H1 (cell line): ENCODE data around the gene ZNF407. TPM values are rescaled to one million over a fixed set of nuclear protein-coding genes. Genes with fewer than 3 reads are reported as not detected.

Source experiments
- CTCF ChIA-PET: fragments of 300-600 bp; sonication (Branson Sonifier 250); formaldehyde crosslinking; loops from one replicate; lab custom pipeline; 2021; ENCODE audit not compliant: partially characterized antibody; lab: Charles Lee
- POLR2A ChIA-PET: fragments of 300-600 bp; sonication (Branson Sonifier 250); formaldehyde crosslinking; loops from one replicate; lab custom pipeline; 2021; ENCODE audit warnings: inconsistent platforms; ENCODE audit not compliant: partially characterized antibody; lab: Charles Lee
- DNase-seq, 2 experiments: peaks; one replicate each; pipeline versions ENCODE4 v3.0.0 to v3.0.0-alpha.2; 2010 to 2022; ENCODE audit warnings: low spot score in 2 of 2, low read depth in 1 of 2, mixed read lengths in 1 of 2
- FAIRE-seq: peaks from 2 replicates; lab custom pipeline; 2011; peaks lifted over from hg19 to GRCh38; lab: Jason Lieb, UNC
- H2AFZ ChIP-seq: 2 replicates; pipeline ENCODE4 v1.8.1; 2012; ENCODE audit warnings: low read length, inconsistent platforms
- H2AK5ac ChIP-seq: 2 replicates; pipeline ENCODE4 v1.6.1; 2013; ENCODE audit warnings: low read depth, low read length
- H2BK120ac ChIP-seq: replicated peaks from 2 replicates; pipeline ENCODE3; 2013; ENCODE audit warnings: low read depth, low read length, inconsistent platforms
- H2BK12ac ChIP-seq: 2 replicates; pipeline ENCODE4 v1.6.1; 2013; ENCODE audit warnings: low read depth, low read length
- H2BK15ac ChIP-seq: 2 replicates; pipeline ENCODE4 v1.6.1; 2013; ENCODE audit warnings: low read length
- H2BK20ac ChIP-seq: 2 replicates; pipeline ENCODE4 v1.6.1; 2013; ENCODE audit warnings: low read length
- H2BK5ac ChIP-seq: 2 replicates; pipeline ENCODE4 v1.6.1; 2013; ENCODE audit warnings: low read depth, low read length
- H3K14ac ChIP-seq: 2 replicates; pipeline ENCODE4 v1.6.1; 2013; ENCODE audit warnings: inconsistent platforms; ENCODE audit not compliant: insufficient read length
- H3K18ac ChIP-seq: 2 replicates; pipeline ENCODE4 v1.6.1; 2013; ENCODE audit warnings: low read length; ENCODE audit errors: extremely low read depth
- H3K23ac ChIP-seq: 2 replicates; pipeline ENCODE4 v1.6.1; 2013; ENCODE audit warnings: inconsistent platforms; ENCODE audit not compliant: insufficient read length
- H3K23me2 ChIP-seq: 2 replicates; pipeline ENCODE4 v1.6.1; 2013; ENCODE audit warnings: low read depth, low read length
- H3K27ac ChIP-seq: 2 replicates; pipeline ENCODE4 v1.6.1; 2011; ENCODE audit warnings: low read depth, low read length, inconsistent platforms
- H3K27me3 ChIP-seq, 4 experiments: replicated peaks in 1 of 4; 1 replicate in 1 of 4; 2 replicates in 3 of 4; pipeline versions ENCODE4 v1.6.1 to v1.8.1; 2011 to 2013; ENCODE audit warnings: low read length in 3 of 4, mild to moderate bottlenecking in 3 of 4, inconsistent platforms in 2 of 4, mixed read lengths in 2 of 4, moderate library complexity in 1 of 4; ENCODE audit not compliant: control insufficient read depth in 3 of 4, insufficient read depth in 3 of 4; ENCODE audit errors: extremely low read depth in 1 of 4
- H3K36me3 ChIP-seq, 4 experiments: 2 replicates each; pipeline versions ENCODE4 v1.6.1 to v1.8.1; 2011 to 2013; ENCODE audit warnings: mild to moderate bottlenecking in 4 of 4, low read length in 3 of 4, moderate library complexity in 2 of 4, control low read depth in 1 of 4, inconsistent platforms in 1 of 4; ENCODE audit not compliant: insufficient read depth in 4 of 4, control insufficient read depth in 2 of 4
- H3K4ac ChIP-seq: replicated peaks from 2 replicates; pipeline ENCODE3; 2013; ENCODE audit warnings: low read length, low read depth, mixed read lengths, inconsistent platforms; ENCODE audit not compliant: insufficient read length
- H3K4me1 ChIP-seq, 4 experiments: replicated peaks in 1 of 4; 1 replicate in 1 of 4; 2 replicates in 3 of 4; pipeline versions ENCODE4 v1.6.1 to v1.8.1; 2011 to 2013; ENCODE audit warnings: low read length in 3 of 4, inconsistent platforms in 2 of 4, mixed read lengths in 1 of 4; ENCODE audit not compliant: insufficient read depth in 4 of 4, control insufficient read depth in 3 of 4
- H3K4me2 ChIP-seq, 2 experiments: 2 replicates each; pipeline versions ENCODE4 v1.6.1 to v1.8.1; 2011 to 2013; ENCODE audit warnings: low read depth in 2 of 2, low read length in 2 of 2, control low read depth in 1 of 2, inconsistent platforms in 1 of 2, mild to moderate bottlenecking in 1 of 2; ENCODE audit not compliant: insufficient read depth in 1 of 2
- H3K4me3 ChIP-seq, 4 experiments: fragments of 200-600, 300-600 bp in 1 of 4; sonication (generic), shearing (Covaris generic), sonication (Bioruptor Twin) in 1 of 4; 2 replicates each; pipeline versions ENCODE4 v1.5.1 to v1.8.1; 2011 to 2016; ENCODE audit warnings: low read length in 4 of 4, low read depth in 3 of 4, control low read depth in 2 of 4, inconsistent platforms in 2 of 4, mild to moderate bottlenecking in 2 of 4, mixed read lengths in 1 of 4, moderate library complexity in 1 of 4; ENCODE audit not compliant: insufficient read depth in 2 of 4; ENCODE audit errors: extremely low read depth in 1 of 4
- H3K56ac ChIP-seq: replicated peaks from 2 replicates; pipeline ENCODE3; 2013; ENCODE audit warnings: low read depth, mild to moderate bottlenecking, mixed read lengths, low read length, inconsistent platforms; ENCODE audit not compliant: insufficient read length
- H3K79me1 ChIP-seq: 2 replicates; pipeline ENCODE4 v1.6.1; 2013; ENCODE audit warnings: low read depth, low read length, control low read depth
- H3K79me2 ChIP-seq, 2 experiments: 2 replicates each; pipeline versions ENCODE4 v1.6.1 to v1.8.1; 2012 to 2013; ENCODE audit warnings: low read length in 2 of 2, mild to moderate bottlenecking in 2 of 2, inconsistent platforms in 1 of 2; ENCODE audit not compliant: insufficient read depth in 2 of 2, control insufficient read depth in 1 of 2
- H3K9ac ChIP-seq, 4 experiments: replicated peaks in 1 of 4; 1 replicate in 1 of 4; 2 replicates in 3 of 4; pipeline versions ENCODE4 v1.6.1 to v1.8.1; 2011 to 2013; ENCODE audit warnings: low read depth in 3 of 4, low read length in 3 of 4, control low read depth in 2 of 4, mild to moderate bottlenecking in 2 of 4, moderate library complexity in 2 of 4, inconsistent platforms in 1 of 4; ENCODE audit errors: extremely low read depth in 1 of 4
- H3K9me3 ChIP-seq, 2 experiments: 2 replicates each; pipeline versions ENCODE4 v1.6.1 to v1.8.1; 2012 to 2013; ENCODE audit warnings: mild to moderate bottlenecking in 2 of 2, moderate library complexity in 2 of 2, control low read depth in 1 of 2, inconsistent platforms in 1 of 2, low read depth in 1 of 2, low read length in 1 of 2, mixed read lengths in 1 of 2; ENCODE audit not compliant: insufficient read depth in 2 of 2
- H4K20me1 ChIP-seq, 2 experiments: replicated peaks in 1 of 2; 2 replicates each; pipeline versions ENCODE3 to v1.8.1; 2011 to 2013; ENCODE audit warnings: inconsistent platforms in 2 of 2, low read length in 2 of 2, mild to moderate bottlenecking in 1 of 2; ENCODE audit not compliant: insufficient read depth in 2 of 2, control insufficient read depth in 1 of 2
- H4K5ac ChIP-seq: 2 replicates; pipeline ENCODE4 v1.6.1; 2013; ENCODE audit warnings: low read length, low read depth, mixed read lengths, inconsistent platforms; ENCODE audit not compliant: insufficient read length
- H4K8ac ChIP-seq: 2 replicates; pipeline ENCODE4 v1.8.0; 2013; ENCODE audit warnings: mild to moderate bottlenecking, moderate library complexity, low read length, inconsistent platforms; ENCODE audit not compliant: insufficient read depth; ENCODE audit errors: extremely low read depth
- H4K91ac ChIP-seq: replicated peaks from 2 replicates; pipeline ENCODE3; 2013; ENCODE audit warnings: low read length, mixed read lengths, inconsistent platforms; ENCODE audit not compliant: insufficient read length
- CTBP2 ChIP-seq: IDR thresholded peaks from 2 replicates; pipeline ENCODE4 v1.7.0; 2011; ENCODE audit warnings: borderline replicate concordance, mild to moderate bottlenecking, moderate library complexity, mixed read lengths, low read length; ENCODE audit not compliant: insufficient read depth, insufficient read length
- EGR1 ChIP-seq: IDR thresholded peaks from 2 replicates; pipeline ENCODE4 v1.6.1; 2011; ENCODE audit warnings: low read depth, low read length, borderline replicate concordance
- EZH2 ChIP-seq: fragments of 200-600 bp; sonication (generic); IDR thresholded peaks from 2 replicates; pipeline ENCODE4 v1.7.1; 2012; ENCODE audit warnings: low read depth, mild to moderate bottlenecking, moderate library complexity, low read length, inconsistent platforms; ENCODE audit not compliant: severe bottlenecking
- FOSL1 ChIP-seq: IDR thresholded peaks from 2 replicates; pipeline ENCODE4 v1.6.1; 2011; ENCODE audit warnings: mild to moderate bottlenecking, low read depth, low read length, moderate library complexity; ENCODE audit not compliant: insufficient read depth
- JUN ChIP-seq: IDR thresholded peaks from 2 replicates; pipeline ENCODE4 v1.6.1; 2011; ENCODE audit warnings: low read depth, mild to moderate bottlenecking, improper control_type of control experiment, low read length
- NRF1 ChIP-seq: IDR thresholded peaks from 2 replicates; pipeline ENCODE4 v1.6.1; 2011; ENCODE audit warnings: mild to moderate bottlenecking, low read depth, low read length, improper control_type of control experiment
- POLR2A ChIP-seq, 2 experiments: IDR thresholded peaks; 1 replicate in 1 of 2; 2 replicates in 1 of 2; pipeline ENCODE4 v1.6.1; 2011; ENCODE audit warnings: low read depth in 2 of 2, low read length in 2 of 2, mild to moderate bottlenecking in 2 of 2; ENCODE audit errors: control extremely low read depth in 1 of 2
- POU5F1 ChIP-seq: IDR thresholded peaks from 2 replicates; pipeline ENCODE4 v1.6.1; 2011; ENCODE audit warnings: low read depth, mild to moderate bottlenecking, low read length, moderate library complexity
- RFX5 ChIP-seq: IDR thresholded peaks from 2 replicates; pipeline ENCODE4 v1.6.1; 2011; ENCODE audit warnings: low read depth, low read length, improper control_type of control experiment, borderline replicate concordance
- TAF1 ChIP-seq: IDR thresholded peaks from 2 replicates; pipeline ENCODE4 v1.6.1; 2011; ENCODE audit warnings: mild to moderate bottlenecking, low read depth, low read length
- ZNF274 ChIP-seq: IDR thresholded peaks from 2 replicates; pipeline ENCODE4 v1.7.0; 2012; ENCODE audit warnings: low read length, borderline replicate concordance; ENCODE audit errors: extremely low read depth
- WGBS, 2 experiments: shearing (Covaris generic) in 1 of 2; methylation state at CpG; one replicate each; pipeline versions ENCODE4 v1.1.6 to v1.1.7; 2013 to 2015; ENCODE audit warnings: low lambda C conversion rate in 2 of 2, mixed read lengths in 2 of 2, inconsistent platforms in 1 of 2, low coverage in 1 of 2, missing lambda C conversion rate in 1 of 2; ENCODE audit not compliant: insufficient replicate concordance in 2 of 2, insufficient coverage in 1 of 2, insufficient read length in 1 of 2; ENCODE audit errors: extremely low coverage in 1 of 2, missing lambda C conversion rate in 1 of 2; 5-methylcytosine and 5-hydroxymethylcytosine counted together
- polyA plus RNA-seq, 7 experiments: library from polyadenylated mRNA; depleted of rRNA in 3 of 7; stranded (reverse) in 5 of 7; unstranded in 2 of 7; fragments of >200 nt in 5 of 7; fragments of 200-250 nt in 2 of 7; gene quantifications; 1 replicate in 5 of 7; 2 replicates in 1 of 7; 4 replicates in 1 of 7; pipeline versions ENCODE4 v1.2.1 to v1.2.3, GENCODE V29; 2011 to 2013; ENCODE audit warnings: missing spikeins in 2 of 7, mixed read lengths in 2 of 7
- total RNA-seq: library from RNA; stranded (reverse); fragmentation: NEBNext Ultra II Directional; extraction: Animal tissue kit (Norgen Biotek cat#: 25700); gene quantifications from 2 replicates; pipeline ENCODE4 v1.2.1, GENCODE V29; 2021
- TF ChIP-seq, protein P1 (sequence below): IDR thresholded peaks from 2 replicates; pipeline ENCODE4 v1.6.1; 2012; ENCODE audit warnings: low read length, inconsistent platforms

ZNF407 gene
- total and polyA plus RNA-seq, 2 of the 8 experiments (the other 6 are each of a cell fraction or from before 2014, with no cell fraction given) = 1.5 to 6.8 TPM

DNA sequence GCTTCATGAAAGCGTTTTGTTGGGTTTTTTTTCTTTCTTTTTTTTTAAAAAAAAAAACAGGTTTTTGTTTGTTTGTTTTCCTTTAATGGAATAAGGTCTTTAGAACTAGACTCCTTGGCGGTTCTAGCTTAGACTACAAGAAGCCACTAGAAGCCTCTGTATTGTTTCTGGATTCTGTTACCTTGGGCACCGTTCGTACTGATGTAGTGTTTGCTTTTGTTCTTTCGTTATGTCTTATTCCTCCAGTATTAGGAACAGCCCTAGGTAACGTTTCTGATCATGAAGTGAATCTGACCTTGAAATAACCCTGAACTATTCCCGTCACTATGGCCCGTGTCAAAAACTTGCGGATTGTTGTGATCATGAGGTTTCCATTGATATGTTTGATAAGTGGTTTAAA, 446.6 kb downstream of the ZNF407 start:
- Histone ChIP-seq H3K27ac (no peak overlapping the region), H4K5ac (no peak overlapping the region), H3K4me3 (no peak overlapping the region), H3K4me2 (no peak overlapping the region), H3K14ac (no peak overlapping the region), H3K36me3 (no peaks in the 10 kb centered on the region)
- FAIRE-seq (no peak), DNase-seq (no peak)
- TF ChIP-seq POU5F1 (no peak), TAF1 (no peak), EZH2 (no peak), ZNF274 (no peak), EGR1 (no peak), POLR2A (IDR thresholded peaks at IDR 0.05; ENCODE audit: control extremely low read depth in 1 of 2, low read depth in 2 of 2, low read length in 2 of 2) (no peak), JUN (no peak), CTBP2 (no peak), NRF1 (no peak), RFX5 (no peak), FOSL1 (no peak)
- TF ChIP-seq, protein P1, sequence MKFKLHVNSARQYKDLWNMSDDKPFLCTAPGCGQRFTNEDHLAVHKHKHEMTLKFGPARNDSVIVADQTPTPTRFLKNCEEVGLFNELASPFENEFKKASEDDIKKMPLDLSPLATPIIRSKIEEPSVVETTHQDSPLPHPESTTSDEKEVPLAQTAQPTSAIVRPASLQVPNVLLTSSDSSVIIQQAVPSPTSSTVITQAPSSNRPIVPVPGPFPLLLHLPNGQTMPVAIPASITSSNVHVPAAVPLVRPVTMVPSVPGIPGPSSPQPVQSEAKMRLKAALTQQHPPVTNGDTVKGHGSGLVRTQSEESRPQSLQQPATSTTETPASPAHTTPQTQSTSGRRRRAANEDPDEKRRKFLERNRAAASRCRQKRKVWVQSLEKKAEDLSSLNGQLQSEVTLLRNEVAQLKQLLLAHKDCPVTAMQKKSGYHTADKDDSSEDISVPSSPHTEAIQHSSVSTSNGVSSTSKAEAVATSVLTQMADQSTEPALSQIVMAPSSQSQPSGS = no peak
- TF ChIP-seq, all 59 proteins: peak for 0
- Histone ChIP-seq H3K18ac (no peak overlapping the region), H2BK120ac (no peak overlapping the region), H2BK15ac (no peak overlapping the region), H2BK20ac (no peak overlapping the region), H4K20me1 (no peaks in the 10 kb centered on the region), H3K56ac (no peak overlapping the region), H3K4me1 (peaks cover 0 to 9% (median 0%) of the 10 kb centered on the region in 4 experiments; a peak in 1 of 7 replicates), H3K23ac (no peak overlapping the region), H3K79me1 (no peaks in the 10 kb centered on the region), H3K9ac (no peak overlapping the region), H2BK5ac (no peak overlapping the region), H3K23me2 (no peaks in the 10 kb centered on the region), H2AFZ (no peak overlapping the region), H4K8ac (no peak overlapping the region), H4K91ac (no peak overlapping the region), H2AK5ac (no peak overlapping the region), H3K27me3 (no peaks in the 10 kb centered on the region; a peak in 1 of 7 replicates), H3K9me3 (no peaks in the 10 kb centered on the region), H3K79me2 (no peaks in the 10 kb centered on the region), H2BK12ac (no peak overlapping the region), H3K4ac (no peak overlapping the region)
- 91% methylated on average over 9 of the region's 9 CpGs; no CpG with 5 or more reads in 1 of the 2 experiments for WGBS, 2 experiments
- CTCF ChIA-PET = interaction anchor here (1.4 to 1.5 kb wide), 2 partner anchors 9 to 12 kb away, joined by 3 to 4 read pairs; no protein-coding TSS in a partner anchor
- POLR2A ChIA-PET = no interaction called here
